Globus pallidus (tissue), 1 donor: Measurements from ENCODE around the gene CDC42SE2.
"Not testable (repeated sequence)": the region's sequence is repeated elsewhere in the genome, so short reads cannot be mapped to it uniquely, and the experiment has no call there.

Source experiments
- DNase-seq: peaks from one replicate; pipeline ENCODE4 v3.0.0-alpha.2; 2015; ENCODE audit warnings: low spot score

Gene CDC42SE2

DNA sequence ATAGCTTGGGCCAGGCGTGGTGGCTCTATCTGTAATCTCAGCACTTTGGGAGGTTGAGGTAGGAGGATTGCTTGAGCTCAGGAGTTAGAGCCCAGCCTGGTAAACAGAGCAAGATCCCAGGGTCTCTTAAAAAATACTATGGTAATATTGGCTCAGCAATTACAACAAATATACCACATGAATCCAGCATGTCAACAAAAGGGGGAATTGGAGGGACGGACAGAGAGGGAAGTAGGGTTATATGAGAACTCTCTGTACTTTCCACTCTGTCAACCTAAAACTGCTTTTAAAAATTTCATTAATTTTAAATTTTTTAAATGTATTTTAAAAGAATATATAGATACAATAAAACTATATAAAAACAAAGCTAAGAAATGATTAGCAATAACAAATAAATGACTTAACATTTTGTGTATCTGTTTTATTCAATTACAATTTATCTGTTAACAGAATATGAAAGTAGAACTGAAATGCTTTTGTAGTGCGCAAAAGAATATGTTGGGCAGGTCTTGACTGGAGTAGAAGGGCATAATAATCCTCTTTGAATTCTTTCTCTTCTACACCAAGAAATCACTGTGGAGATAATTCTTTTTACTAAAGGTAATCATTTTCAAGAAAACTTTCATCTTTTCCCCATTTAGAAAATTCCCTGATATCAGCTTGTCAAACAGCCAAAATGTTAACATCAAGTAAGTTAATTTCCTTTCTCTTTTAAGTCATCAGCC, 12.9 kb upstream of the CDC42SE2 start:
- no peak for DNase-seq

DNA sequence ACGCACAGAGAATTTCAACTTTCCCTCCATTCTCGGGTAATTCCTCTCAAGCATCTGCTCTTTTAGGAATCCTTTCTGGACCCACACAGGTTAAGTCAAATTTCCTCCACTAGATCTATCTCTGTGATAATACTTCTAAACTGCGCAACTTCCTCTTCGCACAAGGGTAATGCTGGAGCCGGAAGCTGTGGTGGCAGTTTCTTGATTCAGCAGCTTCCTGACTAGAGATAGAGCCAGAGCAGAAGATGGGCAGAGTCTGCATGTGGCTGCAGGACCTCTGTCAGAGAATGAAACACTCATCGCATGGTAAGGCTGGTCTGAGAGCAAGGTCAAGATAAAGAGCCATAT, 11.1 kb upstream of the CDC42SE2 start:
- DNase-seq: peak; percentile 56

DNA sequence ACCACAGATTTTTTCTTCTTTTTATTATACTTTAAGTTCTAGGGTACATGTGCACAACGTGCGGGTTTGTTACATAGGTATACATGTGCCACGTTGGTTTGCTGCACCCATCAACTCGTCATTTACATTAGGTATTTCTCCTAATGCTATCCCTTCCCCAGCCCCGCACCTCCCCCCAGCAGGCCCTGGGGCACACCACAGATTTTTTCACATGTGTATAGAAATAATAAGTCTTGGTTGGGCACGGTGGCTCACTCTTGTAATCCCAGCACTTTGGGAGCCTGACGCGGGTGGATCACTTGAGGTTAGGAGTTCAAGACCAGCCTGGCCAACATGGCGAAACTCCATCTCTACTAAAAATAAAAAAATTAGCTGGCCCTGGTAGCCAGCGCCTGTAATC, 9.8 kb upstream of the CDC42SE2 start:
- not testable (repeated sequence) for DNase-seq

DNA sequence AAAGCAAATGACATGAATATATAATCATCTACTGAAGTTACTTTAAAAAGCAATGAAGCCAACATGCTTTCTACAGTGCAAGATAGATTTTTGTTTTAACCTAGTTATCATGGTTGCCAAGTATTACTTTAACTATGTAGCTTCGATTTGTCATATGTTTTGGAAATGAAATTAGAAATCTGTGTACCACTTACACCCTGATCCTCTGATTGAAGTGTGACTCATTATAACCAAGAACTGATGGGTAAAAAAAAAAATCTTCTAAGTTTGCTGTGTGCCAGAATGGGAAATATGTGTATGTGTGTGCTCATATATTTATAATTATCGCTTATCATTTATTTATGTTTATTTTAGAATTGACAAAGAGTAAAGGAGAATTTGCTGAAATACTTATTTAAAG, 9.1 kb upstream of the CDC42SE2 start:
- DNase-seq: no peak

DNA sequence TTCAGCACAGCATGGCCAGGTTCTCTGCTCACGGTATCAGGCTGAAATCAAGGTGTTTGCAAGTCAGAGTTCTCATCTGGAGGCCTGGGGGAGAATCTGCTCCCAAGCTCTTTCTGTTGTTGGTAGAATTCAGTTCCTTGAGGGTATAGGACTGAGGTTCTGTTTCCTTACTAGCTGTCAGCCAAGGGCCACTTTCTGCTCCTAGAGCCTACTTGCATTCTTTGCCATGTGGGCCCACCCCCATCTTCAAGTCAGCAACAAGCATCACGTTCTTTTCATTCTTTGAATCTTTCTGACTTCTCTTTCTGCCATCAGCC, 7.4 kb upstream of the CDC42SE2 start:
- no peak for DNase-seq

DNA sequence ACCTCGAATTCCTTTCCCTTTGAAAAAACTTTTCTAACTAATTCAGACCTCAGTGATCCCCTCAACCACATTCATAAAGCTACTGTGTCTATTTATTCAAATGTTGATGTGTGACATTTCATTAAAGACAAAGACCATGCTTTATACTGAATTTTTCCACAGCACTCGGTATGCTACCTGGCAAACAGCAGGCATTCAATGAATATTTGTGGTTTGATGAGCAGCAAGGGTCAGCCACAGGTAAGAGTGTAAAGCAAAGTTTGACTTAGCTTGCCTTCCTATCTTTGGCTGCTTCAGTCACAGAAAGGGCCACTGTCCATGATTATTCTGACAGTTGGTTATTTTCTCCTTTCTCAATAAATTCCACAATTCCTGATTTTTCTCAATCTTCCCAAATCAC, 5.1 kb upstream of the CDC42SE2 start:
- no peak for DNase-seq

DNA sequence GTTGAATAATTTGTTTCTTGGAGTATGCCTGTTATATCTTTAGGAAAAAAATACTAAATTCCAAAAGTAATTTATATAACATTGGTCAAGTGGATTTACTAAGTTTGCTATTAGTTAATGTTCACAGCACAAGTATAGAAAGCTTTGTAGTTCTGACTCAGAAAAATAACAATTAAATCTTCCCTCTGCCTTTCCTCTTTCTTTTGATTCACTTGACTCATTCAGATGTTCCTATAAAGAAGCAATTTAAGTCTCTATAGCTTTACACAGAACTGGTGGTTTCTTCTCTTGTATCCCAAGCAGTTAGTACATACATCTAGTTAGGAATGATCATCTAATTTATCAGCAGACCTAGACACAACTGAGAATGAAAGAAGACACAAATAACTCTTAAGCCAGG, 4.5 kb upstream of the CDC42SE2 start:
- DNase-seq: no peak

DNA sequence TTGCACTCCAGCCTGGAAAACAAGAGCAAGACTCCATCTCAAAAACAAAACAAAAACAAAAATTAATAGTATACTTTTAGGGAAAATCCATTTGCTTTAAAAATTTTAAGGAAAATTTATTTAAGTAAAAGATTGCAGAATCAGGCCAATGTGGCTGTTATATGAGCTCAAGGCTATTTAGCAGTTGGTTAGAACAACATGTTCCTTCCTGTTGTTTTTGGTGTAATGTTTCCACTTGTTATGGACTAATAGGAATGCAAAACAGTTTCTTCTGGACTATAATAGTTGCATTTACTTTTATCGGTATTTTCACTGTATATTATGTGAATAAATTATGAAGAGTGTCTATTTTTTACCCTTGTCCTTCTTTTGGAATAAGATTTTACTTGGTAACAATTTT, 3.0 kb upstream of the CDC42SE2 start:
- no peak for DNase-seq

DNA sequence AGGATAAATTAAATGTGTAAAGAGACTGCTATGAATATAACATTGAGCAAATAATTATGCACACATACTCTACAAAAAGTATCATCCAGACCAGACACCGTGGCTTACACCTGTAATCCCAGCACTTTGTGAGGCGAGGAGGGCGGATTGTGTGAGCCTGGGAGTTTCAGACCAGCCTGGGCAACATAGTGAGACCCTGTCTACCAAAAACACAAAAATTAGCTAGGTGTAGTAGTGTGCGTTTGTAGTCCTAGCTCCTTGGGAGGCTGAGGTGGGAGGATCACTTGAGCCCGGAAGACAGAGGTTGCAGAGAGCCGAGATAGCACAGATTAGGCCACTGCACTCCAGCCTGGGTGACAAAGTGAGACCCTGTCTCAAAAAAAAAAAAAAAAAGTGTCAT, 2.4 kb upstream of the CDC42SE2 start:
- no peak for DNase-seq

DNA sequence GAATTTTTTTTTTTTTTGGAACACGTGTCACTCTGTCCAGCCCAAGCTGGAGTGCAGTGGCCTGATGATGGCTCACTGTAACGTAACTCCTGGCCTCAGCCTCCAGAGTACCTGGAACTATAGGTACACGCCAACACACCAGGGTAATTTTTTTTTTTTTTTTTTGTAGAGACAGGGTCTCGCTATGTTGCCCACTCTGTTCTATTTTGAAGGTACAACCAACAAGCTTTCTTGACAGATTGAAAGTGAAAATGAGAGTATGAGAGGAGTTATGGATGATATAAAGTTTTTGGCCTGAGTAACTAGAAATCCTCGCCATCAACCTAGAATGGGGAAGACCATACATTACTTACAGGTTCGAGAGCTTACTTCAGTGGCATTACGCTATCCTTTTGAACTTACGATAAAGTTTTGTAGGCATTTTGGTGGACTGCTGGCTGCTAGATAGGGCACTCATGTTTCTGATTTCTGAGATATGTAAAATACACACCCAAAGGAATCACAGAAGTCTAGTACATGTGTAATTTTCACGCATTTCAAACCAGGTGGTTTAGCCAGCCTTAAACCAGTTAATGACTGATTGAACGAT, 806 bp upstream of the CDC42SE2 start:
- no peak for DNase-seq

DNA sequence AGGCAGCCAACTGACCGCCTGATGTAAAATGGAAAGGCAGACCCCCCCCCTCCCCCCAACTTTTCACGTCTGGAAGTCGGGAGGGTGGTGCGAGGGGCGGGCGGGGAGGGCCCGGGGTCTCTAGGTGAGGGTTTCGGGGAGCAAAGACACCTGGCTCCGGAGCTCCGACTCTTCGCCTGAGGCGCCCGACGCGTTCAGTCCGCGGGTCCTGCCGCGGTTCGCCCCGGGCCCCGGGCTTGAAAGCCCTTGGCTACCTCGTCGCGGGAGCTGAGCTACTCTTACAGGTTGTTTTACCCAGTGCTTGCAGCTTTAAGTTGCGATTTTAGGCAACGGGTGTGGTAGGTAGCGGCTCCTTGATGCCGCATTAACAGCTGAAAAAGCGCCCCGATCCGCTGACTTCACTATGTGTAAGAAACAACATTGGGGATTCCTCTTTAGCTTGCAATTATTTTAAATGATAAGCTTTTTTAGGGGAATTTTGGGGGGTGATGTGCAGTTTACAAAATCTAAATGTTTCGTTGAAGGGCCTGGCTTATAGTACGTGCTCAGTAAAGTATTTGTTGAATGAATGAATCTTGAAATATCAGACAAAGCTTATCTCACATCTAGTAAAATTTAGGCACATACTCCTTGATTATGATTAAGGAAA, 722 bp downstream of the CDC42SE2 start:
- DNase-seq: no peak

DNA sequence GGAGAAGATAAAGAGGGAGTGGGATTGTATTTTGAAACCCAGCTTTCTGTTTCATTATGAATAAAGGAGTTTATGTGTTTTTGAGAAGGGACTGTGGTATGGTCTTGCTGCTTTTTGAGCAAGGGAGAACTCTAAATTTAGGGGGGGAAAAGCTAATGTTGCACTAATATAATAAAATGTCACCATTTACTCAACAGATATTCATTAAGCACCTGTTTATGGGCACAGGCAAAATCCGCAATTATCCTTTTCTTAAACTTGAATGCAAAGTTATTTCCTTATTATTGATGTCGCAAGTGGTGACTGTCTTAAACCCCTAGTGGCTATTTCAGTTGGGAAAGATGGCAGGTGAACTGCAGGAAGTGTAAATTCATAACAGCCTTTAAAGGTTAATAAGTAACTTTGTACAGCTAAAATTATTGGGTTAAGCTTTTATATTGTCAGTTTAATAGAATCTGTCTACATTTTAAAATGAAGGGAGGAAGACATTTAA, 1.5 kb downstream of the CDC42SE2 start:
- no peak for DNase-seq

DNA sequence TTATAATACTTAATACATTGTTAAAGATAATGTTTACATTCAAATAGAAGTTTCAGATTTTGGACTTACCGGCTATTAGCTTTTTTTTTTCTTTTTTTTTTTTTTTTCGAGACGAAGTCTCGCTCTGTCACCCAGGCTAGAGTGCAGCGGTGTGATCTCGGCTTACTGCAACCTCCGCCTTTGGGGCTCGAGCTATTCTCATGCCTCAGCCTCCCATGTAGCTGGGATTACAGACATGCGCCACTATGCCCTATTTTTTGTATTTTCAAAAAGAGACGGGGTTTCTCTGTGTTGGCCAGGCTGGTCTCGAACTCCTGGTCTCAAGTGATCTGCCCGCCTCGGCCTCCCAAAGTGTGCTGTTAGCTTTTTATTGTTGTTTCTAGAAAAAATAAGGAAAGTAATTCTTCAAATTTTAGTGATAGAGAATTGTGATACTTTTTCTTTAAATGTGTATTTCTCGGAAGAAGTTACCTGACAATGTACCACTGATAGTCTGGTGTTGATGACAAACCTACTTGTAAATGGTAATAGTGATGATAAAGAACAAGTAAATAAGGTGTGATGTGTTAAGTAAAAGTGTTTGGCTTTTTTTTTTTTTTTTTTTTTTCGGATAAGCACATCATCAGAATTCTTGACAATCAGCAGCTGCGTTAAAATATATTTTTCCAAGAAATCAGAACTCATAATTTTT, 2.7 kb downstream of the CDC42SE2 start:
- DNase-seq: no peak

DNA sequence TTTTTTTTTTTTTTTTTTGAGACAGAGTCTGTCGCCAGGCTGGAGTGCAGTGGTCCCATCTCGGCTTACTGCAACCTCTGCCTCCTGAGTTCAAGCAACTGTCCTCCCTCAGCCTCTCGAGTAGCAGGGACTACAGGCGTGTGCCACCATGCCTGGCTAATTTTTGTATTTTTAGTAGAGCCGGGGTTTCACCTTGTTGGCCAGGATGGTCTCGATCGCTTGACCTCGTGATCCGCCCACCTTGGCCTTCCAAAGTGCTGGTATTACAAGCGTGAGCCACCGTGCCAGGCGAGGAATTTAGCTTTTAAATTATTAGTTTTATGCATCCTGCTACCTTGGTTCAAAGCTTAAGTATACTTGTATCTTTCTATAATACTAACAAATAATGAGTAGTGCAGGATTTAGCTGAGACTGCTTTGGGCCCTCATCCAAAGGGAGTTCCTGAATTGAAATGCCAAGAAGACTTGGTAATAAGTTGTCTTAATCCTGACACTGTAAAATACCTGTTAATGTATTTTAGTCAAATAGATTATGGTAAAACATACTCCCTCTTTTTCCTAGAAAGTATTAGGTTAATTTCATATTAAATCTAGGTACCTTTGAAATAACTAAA, 5.0 kb downstream of the CDC42SE2 start:
- DNase-seq: no peak

DNA sequence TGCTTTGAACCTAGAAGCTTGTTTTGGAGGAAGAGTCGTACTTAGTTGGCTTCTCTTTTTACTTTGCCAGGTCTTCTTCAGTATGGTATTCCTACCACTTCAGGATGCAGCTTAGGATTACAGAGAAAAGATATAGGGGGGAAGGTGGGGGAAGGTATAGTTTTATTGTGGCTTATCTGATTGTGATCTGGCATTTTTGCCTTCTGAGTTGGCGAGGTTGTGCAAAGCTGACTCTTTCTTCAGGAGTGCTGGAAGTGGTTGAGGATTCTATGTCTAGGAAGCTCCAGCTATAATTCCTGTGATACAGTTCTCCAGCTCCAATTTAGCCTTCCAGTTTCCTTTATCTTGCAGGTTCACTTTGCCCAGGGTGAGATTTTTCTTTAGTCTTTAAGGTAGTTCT, 7.0 kb downstream of the CDC42SE2 start:
- no peak for DNase-seq

DNA sequence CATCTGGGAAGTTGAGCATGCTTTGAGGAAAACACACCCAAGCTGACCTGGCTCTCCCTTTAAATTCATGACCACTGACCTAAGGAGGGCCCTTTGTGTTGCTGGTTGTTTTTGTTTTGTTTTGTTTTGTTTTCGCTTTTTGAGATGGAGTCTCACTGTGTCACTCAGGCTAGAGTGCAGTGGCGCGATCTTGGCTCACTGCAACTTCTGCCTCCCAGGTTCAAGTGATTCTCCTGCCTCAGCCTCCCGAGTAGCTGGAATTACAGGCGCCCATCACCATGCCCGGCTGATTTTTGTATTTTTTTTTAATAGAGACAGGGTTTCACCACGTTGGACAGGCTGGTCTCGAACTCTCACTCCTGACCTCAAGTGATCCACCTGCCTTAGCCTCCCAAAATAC, 8.0 kb downstream of the CDC42SE2 start:
- DNase-seq: not testable (repeated sequence)

DNA sequence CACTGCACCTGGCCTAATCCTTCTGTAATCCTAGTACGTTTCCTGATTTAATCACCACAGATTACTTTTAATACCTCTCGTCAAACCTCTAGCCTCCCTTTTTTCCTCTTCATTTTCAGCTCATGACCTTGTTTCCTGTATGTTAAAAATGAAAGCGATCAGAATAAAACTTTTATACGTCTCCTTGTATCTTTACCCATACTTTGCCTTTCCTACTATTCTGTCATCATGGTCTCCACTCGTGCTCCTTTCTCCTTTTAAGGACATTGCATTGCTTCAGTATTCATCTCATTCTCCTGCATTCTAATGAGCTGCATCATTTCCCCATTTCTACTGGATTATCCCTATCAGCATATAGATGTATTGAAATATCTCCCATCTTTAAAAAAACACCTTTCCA, 8.5 kb downstream of the CDC42SE2 start:
- DNase-seq: no peak

DNA sequence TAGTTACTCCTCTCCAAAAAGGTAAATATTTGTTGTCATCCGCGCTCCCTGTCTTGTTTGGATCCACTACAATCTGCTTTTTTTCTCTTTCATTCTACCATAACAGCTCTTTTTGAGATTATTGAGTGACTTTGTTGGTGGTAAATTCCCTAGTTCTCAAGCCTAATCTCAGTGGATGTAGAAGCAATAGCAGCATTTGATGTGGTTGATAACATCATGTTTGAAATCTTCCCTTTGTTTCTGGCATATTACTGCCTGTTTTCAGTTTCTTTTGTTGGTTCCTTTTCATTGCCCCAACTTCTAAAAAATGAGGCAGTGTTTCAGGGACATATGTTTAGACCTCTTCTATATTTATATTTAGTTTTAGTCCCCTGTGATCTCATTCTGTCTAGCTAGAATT, 8.9 kb downstream of the CDC42SE2 start:
- no peak for DNase-seq

DNA sequence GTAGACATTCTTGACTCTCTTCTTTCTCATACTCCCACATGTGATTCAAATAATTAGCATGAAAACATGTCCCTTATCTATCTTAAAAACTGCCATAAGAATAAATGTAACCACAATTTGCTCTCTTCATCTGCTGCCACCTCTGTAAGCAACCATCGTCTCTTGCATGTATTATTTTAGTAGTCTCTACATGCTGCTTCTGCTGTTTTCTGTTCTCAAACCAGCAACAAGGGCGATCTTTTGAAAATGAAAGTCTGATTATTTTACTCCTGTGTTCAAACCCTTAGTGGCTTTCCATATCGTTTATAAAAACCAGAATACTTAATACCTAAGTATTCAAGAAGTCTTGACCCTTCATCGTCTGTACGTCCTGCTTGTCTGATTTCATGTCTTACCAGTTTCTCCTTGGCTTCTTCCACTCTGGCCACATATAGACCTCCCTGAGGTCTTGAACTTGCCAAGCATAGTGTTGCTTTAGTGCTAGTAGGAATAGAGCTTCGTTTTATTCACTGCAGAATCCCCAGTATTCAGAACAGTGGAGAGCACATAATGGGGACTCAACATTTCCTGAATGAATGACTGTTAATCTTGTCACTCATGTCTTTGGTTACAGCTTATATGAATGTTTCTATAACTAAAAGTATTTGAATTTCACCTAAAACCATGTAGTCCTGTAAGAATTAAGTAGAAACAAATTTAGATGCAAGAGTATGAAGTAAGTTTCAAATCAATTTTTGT, 10.6 kb downstream of the CDC42SE2 start:
- DNase-seq: no peak

DNA sequence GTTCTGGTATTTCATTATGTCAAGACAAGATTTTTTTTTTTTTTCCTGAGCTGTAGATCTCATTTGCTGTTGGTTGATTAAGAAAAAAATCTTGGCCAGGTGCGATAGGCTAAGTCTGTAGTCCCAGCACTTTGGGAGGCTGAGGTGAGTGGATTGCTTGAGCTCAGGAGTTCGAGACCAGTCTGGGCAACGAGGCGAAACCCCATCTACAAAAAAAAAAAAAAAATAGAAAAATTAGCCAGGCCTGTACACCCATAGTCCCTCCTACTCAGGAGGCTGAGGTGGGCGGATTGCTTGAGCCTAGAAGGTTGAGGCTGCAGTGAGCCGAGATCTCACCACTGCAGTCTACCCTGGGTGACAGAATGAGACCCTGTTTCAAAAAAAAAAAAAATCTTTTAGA, 12.2 kb downstream of the CDC42SE2 start:
- no peak for DNase-seq

DNA sequence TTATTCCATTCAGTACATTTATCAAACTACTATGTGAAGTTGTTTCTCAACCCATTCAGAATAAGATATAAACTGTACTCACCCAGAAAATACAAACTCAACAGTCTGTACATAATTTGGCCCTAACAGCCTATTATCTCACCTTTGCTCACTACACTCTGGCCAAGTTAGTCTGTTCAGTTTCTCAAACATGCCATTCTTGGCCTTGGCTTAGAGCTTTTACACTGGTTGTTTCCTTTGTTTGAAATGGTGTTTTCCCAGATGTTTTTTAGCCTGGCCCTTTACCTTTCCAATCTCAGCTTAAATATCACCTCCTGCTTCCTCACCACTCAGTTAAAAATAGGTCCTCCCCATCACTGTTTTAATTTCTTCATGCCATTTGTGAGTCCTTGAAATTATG, 13.6 kb downstream of the CDC42SE2 start:
- DNase-seq: no peak
